IPS-NIHi7 (cell line): ENCODE results near the gene SNN.

Experiments used
- DNase-seq: peaks from one replicate; pipeline ENCODE4 v3.0.0; 2012; ENCODE audit warnings: mixed read lengths; ENCODE audit errors: extremely low spot score

SNN gene

GRCh38 chr16:11679941-11680911 lies 12.0 kb downstream of the SNN start:
- no peak for DNase-seq

GRCh38 chr16:11681556-11681955 lies 13.3 kb downstream of the SNN start:
- no peak for DNase-seq

GRCh38 chr16:11681976-11682654 lies 13.9 kb downstream of the SNN start:
- no peak for DNase-seq

GRCh38 chr16:11682655-11683096 lies 14.4 kb downstream of the SNN start:
- DNase-seq: no peak

GRCh38 chr16:11683145-11683544 lies 14.9 kb downstream of the SNN start:
- no peak for DNase-seq

GRCh38 chr16:11684231-11685025 lies 16.2 kb downstream of the SNN start:
- DNase-seq: no peak

- DNase-seq: no peak
Measured at GRCh38 chr16:11685844-11686618, 17.8 kb downstream of the SNN start.

GRCh38 chr16:11686713-11687380 lies 18.6 kb downstream of the SNN start:
- no peak for DNase-seq

GRCh38 chr16:11687601-11688519 lies 19.6 kb downstream of the SNN start:
- DNase-seq: no peak

GRCh38 chr16:11688520-11688886 lies 20.2 kb downstream of the SNN start:
- DNase-seq: no peak

- DNase-seq: no peak
Measured at GRCh38 chr16:11689031-11689840, 21.0 kb downstream of the SNN start.

GRCh38 chr16:11691235-11691634 lies 23.0 kb downstream of the SNN start:
- no peak for DNase-seq

GRCh38 chr16:11691771-11692170 lies 23.5 kb downstream of the SNN start:
- no peak for DNase-seq

GRCh38 chr16:11692171-11692570 lies 23.9 kb downstream of the SNN start:
- no peak for DNase-seq

- no peak for DNase-seq
Measured at GRCh38 chr16:11692651-11693050, 24.4 kb downstream of the SNN start.

- DNase-seq: no peak
Measured at GRCh38 chr16:11696266-11697012, 28.2 kb downstream of the SNN start.

- DNase-seq: no peak
Measured at GRCh38 chr16:11697319-11697718, 29.1 kb downstream of the SNN start.

GRCh38 chr16:11698271-11698689 lies 30.0 kb downstream of the SNN start:
- no peak for DNase-seq
